Omental fat pad (tissue), 4 donors: Measurements from ENCODE around the gene KCTD11. TPM values are rescaled to one million over a fixed set of nuclear protein-coding genes. Genes with fewer than 3 reads are reported as not detected.
"Not testable (repeated sequence)": the region's sequence is repeated elsewhere in the genome, so short reads cannot be mapped to it uniquely, and the experiment has no call there.

Experiments used
- ATAC-seq: fragments of 150-250 bp; one replicate; pipeline ENCODE4 v1.9.1; 2016; ENCODE audit warnings: mild to moderate bottlenecking, moderate library complexity; ENCODE audit not compliant: low FRiP score
- DNase-seq: peaks from one replicate; pipeline ENCODE4 v3.0.0-alpha.2; 2019; ENCODE audit warnings: low spot score
- total RNA-seq, 4 donors: library from RNA; depleted of rRNA; stranded (reverse); fragments of >200 nt; gene quantifications; one replicate each; pipeline ENCODE4 v1.1.0, GENCODE V29; 2016
- TF ChIP-seq, protein P1 (sequence below), 3 donors: fragments of 450-650 bp; IDR thresholded peaks; one replicate each; pipeline ENCODE4 v1.5.1; 2016 to 2017; ENCODE audit warnings: antibody characterized with exemption in 3 of 3, mild to moderate bottlenecking in 3 of 3, moderate library complexity in 2 of 3

Gene KCTD11
- total RNA-seq, 4 donors from 2014 or later: 6.7 to 9.9 (median 8.4) TPM

DNA sequence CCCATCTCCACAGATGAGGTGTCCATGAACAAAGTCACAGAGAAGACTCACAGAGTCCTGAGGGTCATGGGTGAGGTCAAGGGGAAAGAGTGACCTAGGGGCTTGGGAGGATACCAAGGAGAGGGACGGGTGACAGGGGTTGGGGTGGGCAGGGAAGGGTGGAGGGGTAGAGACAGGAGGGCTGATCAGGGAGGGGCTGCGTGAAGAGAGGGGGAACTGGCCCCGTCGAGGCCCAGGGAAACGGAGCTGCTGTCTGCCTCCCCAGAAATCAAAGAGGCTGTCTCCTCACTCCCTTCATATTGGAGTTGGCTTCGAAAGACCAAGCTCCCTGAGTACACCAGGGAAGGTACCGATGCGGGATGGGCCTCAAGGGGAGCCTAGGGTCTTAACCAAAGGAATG lies 3.6 kb downstream of the KCTD11 start:
- TF ChIP-seq, protein P1, sequence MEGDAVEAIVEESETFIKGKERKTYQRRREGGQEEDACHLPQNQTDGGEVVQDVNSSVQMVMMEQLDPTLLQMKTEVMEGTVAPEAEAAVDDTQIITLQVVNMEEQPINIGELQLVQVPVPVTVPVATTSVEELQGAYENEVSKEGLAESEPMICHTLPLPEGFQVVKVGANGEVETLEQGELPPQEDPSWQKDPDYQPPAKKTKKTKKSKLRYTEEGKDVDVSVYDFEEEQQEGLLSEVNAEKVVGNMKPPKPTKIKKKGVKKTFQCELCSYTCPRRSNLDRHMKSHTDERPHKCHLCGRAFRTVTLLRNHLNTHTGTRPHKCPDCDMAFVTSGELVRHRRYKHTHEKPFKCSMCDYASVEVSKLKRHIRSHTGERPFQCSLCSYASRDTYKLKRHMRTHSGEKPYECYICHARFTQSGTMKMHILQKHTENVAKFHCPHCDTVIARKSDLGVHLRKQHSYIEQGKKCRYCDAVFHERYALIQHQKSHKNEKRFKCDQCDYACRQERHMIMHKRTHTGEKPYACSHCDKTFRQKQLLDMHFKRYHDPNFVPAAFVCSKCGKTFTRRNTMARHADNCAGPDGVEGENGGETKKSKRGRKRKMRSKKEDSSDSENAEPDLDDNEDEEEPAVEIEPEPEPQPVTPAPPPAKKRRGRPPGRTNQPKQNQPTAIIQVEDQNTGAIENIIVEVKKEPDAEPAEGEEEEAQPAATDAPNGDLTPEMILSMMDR (IDR thresholded peaks at IDR 0.05): no peak
- ATAC-seq: no peak
- DNase-seq: no peak

DNA sequence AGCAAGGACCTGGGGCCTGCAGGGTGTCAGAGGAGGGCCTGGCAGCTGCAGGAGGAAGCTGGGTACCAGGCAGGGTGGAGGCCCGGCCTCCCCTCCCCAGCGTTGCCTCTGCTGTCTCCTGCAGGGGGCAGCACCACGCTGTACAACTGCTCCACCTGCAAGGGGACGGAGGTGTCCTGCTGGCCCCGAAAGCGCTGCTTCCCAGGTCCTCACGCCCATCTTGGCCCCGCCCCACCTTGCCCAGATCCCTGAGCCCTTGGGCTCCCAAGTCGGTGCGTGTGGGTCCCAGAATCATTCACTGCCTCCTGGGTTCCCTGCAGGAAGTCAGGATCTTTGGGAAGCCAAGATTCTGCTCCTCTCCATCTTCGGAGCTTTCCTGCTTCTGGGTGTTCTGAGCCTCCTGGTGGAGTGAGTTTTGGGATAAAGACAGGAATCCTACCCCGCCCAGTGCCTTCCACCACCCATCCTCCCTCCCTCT lies 4.1 kb downstream of the KCTD11 start:
- TF ChIP-seq, protein P1 (IDR thresholded peaks at IDR 0.05): peak in 1 of 3 donors; percentile 71
- peak; percentile 80 for DNase-seq
- ATAC-seq: peak; percentile 52

DNA sequence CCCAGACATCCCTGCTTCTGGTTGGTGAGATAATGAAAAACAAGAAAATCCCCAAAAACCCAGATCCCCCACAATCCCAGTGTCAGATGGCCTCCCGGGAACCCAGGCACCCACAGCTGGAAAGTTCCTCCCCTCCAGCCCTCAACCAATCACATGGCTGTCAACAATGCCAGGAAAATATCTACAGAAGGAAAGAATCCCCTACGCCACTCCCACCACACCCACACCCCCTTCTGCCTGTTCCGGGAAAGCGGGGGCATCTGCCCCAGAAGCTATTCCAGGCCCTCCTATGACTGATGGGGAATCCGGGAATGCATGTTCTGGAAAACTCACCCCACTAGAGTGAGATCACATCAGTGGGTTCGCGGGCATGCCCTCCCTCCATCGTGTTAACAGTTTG lies 4.8 kb downstream of the KCTD11 start:
- TF ChIP-seq, protein P1 (IDR thresholded peaks at IDR 0.05): no peak
- peak; percentile 55 for ATAC-seq
- no peak for DNase-seq

DNA sequence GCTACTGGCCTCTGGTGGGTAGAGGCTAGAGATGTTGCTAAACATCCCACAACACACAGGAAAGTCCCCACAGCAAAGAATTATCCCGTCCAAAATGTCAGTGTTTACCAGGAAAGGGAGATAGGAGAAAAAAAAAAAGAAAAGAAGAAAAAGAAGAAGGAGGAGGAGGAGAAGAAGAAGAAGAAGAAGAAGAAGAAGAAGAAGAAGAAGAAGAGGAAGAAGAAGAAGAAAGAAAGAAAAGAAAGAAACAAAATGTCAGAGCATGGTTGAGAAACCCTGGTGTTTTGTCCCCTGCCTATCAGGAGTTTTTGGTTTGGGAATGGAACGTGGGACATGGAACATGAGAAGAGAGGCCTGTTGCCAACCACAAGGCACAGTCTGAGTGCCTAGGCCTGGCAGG lies 5.4 kb downstream of the KCTD11 start:
- TF ChIP-seq, protein P1 (IDR thresholded peaks at IDR 0.05): no peak
- DNase-seq (no peak), ATAC-seq (no peak)

DNA sequence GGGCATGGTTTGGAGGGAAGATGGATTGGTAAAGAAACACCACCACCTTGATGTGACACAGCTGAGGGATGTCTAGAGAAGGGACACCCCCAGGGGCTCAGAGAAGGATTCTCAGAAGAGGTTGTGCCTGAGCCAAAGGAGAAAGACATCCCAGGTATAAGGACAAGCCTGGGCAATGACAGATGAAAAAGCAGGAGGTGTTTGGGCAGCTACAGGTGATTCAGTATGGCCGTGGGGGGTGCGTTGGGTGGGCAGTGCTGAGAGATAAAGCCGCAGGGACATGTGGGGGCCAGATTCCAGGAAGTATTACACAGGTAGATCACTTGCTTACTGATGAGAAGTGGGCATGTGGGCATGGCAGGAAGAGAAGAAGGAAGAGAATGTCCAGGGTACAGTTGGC lies 9.9 kb downstream of the KCTD11 start:
- no peak for DNase-seq
- ATAC-seq: no peak
- TF ChIP-seq, protein P1 (IDR thresholded peaks at IDR 0.05): no peak

DNA sequence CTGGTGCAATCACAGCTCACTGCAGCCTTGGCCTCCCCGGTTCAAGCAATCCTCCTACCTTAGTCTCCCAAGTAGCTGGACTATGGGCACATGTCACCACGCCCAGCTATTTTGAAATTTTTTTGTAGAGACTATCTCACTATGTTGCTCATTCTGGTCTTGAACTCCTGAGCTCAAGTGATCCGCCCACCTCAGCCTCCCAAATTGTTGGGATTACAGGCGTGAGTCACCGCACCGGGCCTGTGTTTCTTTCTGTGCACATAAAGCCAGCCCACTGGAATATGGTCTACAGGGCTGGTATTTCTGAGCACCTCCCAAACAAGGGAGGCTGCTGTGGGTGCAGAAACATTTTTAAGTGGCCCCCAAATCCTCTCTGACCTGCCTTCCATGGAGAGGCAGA lies 11.3 kb downstream of the KCTD11 start:
- no peak for ATAC-seq

DNA sequence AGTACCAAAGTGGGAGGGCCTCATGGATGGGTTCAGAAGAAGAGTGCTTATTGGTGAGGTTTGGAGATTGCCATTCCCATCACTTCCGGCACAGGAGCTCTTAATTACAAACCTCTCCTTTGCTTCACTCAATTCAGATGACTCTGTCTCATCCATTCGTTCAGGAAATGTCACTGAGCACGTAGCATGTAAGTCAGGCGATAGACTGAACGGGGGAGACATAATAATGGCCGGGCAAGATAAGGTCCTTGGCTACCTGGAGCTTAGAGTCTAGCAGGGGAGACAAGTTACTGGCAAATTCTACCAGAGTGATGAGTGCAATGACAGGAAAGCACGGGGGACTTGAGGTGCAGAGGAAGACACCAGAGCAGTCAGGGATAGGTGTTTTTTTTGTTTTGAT lies 14.0 kb downstream of the KCTD11 start:
- DNase-seq, ATAC-seq: not testable (repeated sequence)

More for the DNA sequence above, 11.3 kb downstream of the KCTD11 start:
- DNase-seq: no peak
- TF ChIP-seq, protein P1 (IDR thresholded peaks at IDR 0.05): no peak

DNA sequence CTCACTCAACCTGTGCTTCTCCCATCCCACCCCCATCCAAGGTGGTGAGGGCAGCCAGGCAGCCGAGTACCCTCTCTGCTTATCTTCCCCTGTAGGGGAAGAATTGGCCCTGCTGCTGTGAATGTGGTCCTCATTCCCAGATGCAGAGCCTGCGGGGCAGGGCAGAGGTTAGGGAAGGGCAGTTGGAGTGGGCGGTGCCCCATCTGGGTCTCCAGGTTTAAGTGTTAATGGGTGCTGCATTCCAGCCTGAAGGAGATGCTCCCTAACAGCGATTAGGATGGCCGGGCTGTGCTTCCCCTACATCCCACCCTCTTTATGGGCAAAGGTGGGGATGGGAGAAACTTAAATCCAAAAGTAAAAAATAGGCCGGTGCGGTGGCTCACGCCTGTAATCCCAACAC lies 15.1 kb downstream of the KCTD11 start:
- DNase-seq: no peak
- ATAC-seq: no peak
- TF ChIP-seq, protein P1 (IDR thresholded peaks at IDR 0.05): no peak
